K562 (cell line): ENCODE results near the gene DHRS12. TPM values are rescaled to one million over a fixed set of nuclear protein-coding genes. Genes with fewer than 3 reads are reported as not detected.

Source experiments
- BMI1 ChIP-seq: fragments of 150-350 bp; IDR thresholded peaks from 2 replicates; pipeline ENCODE4 v1.6.1; 2014; ENCODE audit warnings: low read length
- CHD7 ChIP-seq: fragments of 200-600 bp; sonication (generic); IDR thresholded peaks from one replicate; pipeline ENCODE4 v1.6.1; 2012; ENCODE audit warnings: mild to moderate bottlenecking, low read depth, low read length, inconsistent platforms
- DACH1 ChIP-seq: fragments of 450-650 bp; IDR thresholded peaks from 2 replicates; pipeline ENCODE4 v1.6.1; 2018; ENCODE audit not compliant: partially characterized antibody
- HIVEP1 ChIP-seq: fragments of 250-450 bp; sonication (Bioruptor Pico); IDR thresholded peaks from 2 replicates; pipeline ENCODE4 v1.4.0; 2020; ENCODE audit warnings: mild to moderate bottlenecking
- NCOA6 ChIP-seq: fragments of 450-650 bp; IDR thresholded peaks from 2 replicates; pipeline ENCODE4 v1.6.1; 2017; ENCODE audit warnings: mild to moderate bottlenecking
- NUFIP1 ChIP-seq: fragments of 450-650 bp; IDR thresholded peaks from 2 replicates; pipeline ENCODE4 v1.6.1; 2018; ENCODE audit not compliant: partially characterized antibody
- ZNF589 ChIP-seq: fragments of 200-800 bp; sonication (Bioruptor generic); IDR thresholded peaks from 2 replicates; pipeline ENCODE4 v1.6.1; 2016; ENCODE audit warnings: low read depth, missing genetic modification characterization, missing compliant biosample characterization
- ZNF830 ChIP-seq: fragments of 250-450 bp; sonication (Bioruptor Pico); IDR thresholded peaks from 2 replicates; pipeline ENCODE4 v1.5.0; 2021; ENCODE audit warnings: mild to moderate bottlenecking
- polyA plus RNA-seq, 8 experiments: library from polyadenylated mRNA; depleted of rRNA in 4 of 8; stranded (reverse) in 5 of 8; unstranded in 3 of 8; fragments of >200 nt; fragmentation: Nextera tagmentation in 2 of 8; fragmentation: Illumina TruSeq in 1 of 8; extraction: Ambion mirVana in 2 of 8; extraction: Trizol in 1 of 8; gene quantifications; 2 replicates each; pipeline versions ENCODE4 v1.2.1 to v1.2.3, GENCODE V29; 2011 to 2014; ENCODE audit warnings: inconsistent platforms in 1 of 8, missing spikeins in 1 of 8
- total RNA-seq, 7 experiments: library from RNA; depleted of rRNA in 6 of 7; stranded (reverse); fragments of >200 nt in 6 of 7; fragmentation: Illumina TruSeq in 2 of 7; extraction: Trizol in 2 of 7; gene quantifications; 2 replicates each; pipeline versions ENCODE4 v1.2.1 to v1.2.3, GENCODE V29; 2011 to 2021; ENCODE audit warnings: low replicate concordance in 1 of 7

The DHRS12 gene
- total and polyA plus RNA-seq, 9 of the 15 experiments (the other 6 are each of a cell fraction or from before 2014, with no cell fraction given) = 0.62 to 2.7 (median 0.98) TPM

DNA sequence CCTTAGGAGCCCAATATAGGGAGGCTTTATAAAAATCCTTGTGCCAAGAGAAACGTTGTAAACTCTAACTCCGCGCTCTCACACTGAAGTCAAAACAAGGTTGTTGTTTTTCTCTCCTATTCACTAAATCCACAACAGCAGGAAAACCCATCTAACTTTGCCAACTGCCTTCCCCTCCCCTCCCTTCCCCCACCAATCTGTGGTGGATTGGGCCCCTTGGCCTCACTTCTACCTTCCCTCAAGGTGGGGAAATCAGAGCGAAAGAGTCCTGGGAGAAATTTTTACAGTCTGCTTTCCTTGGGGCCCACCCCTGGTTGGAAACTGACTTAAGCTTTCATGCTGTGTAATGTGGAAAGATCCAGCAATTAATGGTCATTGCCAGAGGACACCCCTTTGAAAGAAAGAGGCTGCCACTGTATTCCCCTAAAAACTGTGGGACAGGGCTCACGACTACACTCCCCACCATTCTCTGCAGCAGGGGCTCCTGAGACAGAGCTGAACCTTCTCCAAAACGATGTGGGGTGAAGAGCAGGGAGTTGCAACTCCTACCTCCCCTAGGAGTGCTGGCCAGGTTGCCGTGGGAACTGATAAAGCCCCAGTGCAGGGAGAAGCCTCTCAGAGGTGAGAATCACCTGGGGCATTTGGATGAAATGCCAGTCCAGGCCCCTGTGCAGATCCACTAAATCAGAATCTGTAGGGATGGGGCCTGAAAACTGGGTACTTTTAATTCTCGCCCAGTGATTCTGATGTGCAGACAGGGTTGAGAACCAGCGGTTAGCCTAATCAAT is 1.1 kb downstream of the DHRS12 start (continued):
- TF ChIP-seq CHD7 (no peak), ZNF830 (CRISPR knock-in tag) (no peak), DACH1 (no peak), ZNF589 (CRISPR knock-in tag) (no peak), NUFIP1 (no peak), BMI1 (no peak), HIVEP1 (CRISPR knock-in tag) (no peak), NCOA6 (no peak)
- TF ChIP-seq, all 486 proteins: peak for 2
